GM18498 (cell line): Measurements from ENCODE around the gene TEKT5.

Experiments
- ATAC-seq: cut with Tn5 transposase; IDR thresholded peaks from one replicate; pipeline ENCODE4 v1.9.1; 2021; ENCODE audit warnings: mild to moderate bottlenecking, moderate library complexity; ENCODE audit not compliant: unreplicated experiment

Gene TEKT5

DNA sequence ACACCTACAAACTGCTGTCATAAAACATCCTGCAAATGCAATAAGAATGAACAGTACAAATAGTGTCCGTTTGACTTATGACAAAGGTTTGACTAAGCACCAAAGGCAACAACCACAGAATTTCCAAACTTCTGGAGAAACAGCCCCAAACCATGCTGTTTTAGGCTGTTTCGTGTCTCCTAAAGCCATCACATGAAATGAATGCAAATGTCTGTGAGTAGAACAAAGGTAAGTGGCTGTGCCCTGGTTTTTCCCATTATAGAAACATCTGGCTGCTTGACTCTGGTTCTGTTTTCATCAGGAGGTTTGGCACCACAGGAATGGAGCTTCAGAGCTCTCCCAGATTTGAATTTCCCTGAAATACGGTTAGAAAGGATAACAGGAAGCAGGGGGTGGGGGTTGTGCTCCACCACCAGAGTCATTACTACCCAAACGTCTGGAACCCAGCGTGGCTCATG, 109.7 kb downstream of the TEKT5 start:
- no peak for ATAC-seq

GRCh38 chr16:10583269-10583668, 111.5 kb downstream of the TEKT5 start:
- ATAC-seq: no peak

GRCh38 chr16:10581507-10581906, 113.2 kb downstream of the TEKT5 start:
- ATAC-seq: no peak

- no peak for ATAC-seq
Observed at GRCh38 chr16:10580883-10581247, 113.9 kb downstream of the TEKT5 start.

DNA sequence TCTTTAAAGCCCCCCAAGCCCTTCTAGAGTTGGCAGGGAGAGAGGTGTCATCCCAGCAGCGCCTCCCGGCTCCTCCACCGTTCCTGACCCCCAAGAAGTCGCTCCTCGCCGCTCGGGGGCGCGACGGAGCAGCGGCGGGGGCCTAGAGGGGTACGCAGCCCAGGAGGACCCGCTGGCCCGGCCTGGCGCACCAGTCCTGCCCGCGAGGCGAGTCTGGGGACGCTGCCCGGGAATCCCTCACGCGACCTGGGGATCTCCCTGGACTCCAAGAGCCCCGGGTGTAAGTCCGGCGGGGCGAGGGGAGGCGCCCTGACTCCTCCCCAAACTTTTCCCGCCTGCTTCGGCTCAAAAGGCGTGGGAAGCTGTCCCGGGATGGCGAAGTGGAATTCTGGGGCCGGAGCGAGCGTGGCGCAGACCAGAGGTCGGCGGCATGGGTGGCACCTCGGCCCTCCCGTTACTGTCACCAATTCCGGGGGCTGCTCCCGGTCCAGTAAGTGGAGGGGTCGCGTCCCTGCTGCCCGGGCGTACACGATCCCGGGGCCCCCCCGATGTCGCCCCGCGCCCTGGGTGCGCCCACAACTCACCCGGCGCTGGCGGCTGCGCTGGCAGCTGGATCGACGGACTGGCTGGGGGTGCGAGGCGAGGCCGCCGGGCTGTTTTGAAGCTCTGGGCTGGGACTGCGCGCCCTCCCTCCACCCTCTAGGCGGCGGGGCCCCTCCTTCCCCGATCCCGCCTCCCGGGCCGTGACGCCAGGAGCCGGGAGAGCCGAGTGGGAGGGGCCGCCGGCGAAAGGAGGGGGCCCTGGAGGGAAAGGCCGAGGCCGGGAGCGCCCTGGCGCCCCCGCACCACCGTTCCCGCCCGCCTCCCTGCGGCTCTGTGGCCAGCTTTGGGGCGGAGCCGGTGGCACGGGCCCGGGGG, 114.5 kb downstream of the TEKT5 start, which contains the start of gene EMP2:
TSS of gene EMP2 (minus strand) at position 634 of the 918 bp plus-strand sequence. CDS start 32,981 bp downstream, outside the sequence.
- ATAC-seq: no peak

DNA sequence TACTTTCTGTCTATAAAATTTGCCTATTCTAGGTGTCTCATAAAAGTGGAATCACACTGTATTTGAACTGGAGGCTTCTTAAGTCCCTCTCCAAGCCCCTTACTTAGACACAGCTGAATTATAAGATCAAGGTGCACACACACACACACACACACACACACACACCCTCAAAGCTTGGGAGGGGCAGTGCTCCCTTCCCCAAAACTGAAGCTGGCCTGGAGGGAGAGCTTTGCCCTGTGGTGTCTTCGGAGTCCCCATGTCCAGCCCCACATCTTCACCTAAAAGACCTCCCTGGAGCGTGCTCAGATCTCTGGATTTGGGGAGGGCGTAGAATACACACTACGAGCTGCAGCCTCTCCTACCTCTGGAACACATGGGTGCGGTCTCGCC, 115.2 kb downstream of the TEKT5 start:
- ATAC-seq: no peak

DNA sequence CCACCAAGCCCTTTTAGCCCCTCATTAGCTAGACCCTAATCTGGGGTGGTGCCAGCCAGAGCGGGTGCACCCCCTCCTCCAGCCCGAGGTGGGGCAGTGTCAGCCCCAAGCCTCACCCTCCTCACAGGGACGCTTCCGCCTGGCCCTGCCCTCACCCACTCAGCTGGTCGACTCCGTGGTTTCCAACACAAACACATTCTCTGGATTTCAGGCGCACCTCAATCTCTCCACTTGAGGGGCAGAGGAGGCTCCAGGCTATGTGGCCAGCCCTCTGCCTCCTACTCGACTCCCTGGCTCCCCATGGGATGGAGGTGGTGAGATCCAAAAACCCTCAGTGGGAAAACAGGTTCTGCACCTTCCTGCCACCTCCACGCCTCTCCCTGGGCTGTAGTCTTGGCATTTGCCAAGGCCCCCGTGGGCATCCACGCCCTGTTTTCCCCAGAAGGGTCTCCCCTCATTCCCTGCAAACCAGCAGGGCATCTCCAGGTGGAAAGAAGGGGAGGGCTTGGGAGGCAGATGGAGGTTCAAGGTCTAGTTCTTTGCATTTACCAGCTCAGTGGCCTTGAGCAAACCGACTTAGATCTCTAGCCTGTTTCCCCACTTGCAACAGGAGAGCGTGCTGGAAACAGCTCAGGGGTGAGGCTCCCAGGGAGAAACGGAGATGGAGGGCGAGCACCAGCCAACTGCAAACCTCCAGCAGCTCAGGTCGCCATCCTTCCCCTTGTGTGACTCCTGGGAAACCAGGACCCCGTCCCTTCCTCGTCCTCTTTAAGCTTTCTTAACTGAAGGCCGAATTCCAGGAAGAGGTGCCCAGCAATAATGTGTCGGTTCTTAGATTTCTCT, 116.0 kb downstream of the TEKT5 start:
- no peak for ATAC-seq
